ENCODE measurements around the gene DYDC1.

GRCh38 chr10:80344912-80345311 is 11.6 kb downstream of the DYDC1 start:
- TF ChIP-seq CTCF (conservative IDR thresholded peaks at IDR 0.05; ENCODE audit: low read depth, low read length): no peak
- TF ChIP-seq EZH2 (IDR thresholded peaks at IDR 0.05; ENCODE audit: borderline replicate concordance, low read depth, low read length, poor library complexity, severe bottlenecking): no peak

Measured in A673 (cell line).